Activated CD8-positive, alpha-beta memory T cell treated with anti-CD3 and anti-CD28 coated beads, Interleukin-2, amount 50 U/mL, for 48 hours (primary cell): ENCODE measurements around the gene REG4.
"Not testable (repeated sequence)": the region's sequence is repeated elsewhere in the genome, so short reads cannot be mapped to it uniquely, and the experiment has no call there.

Experiments
- DNase-seq: peaks from one replicate; pipeline ENCODE4 v3.0.0-alpha.2; 2020

The REG4 gene

GRCh38 chr1:119811387-119811786, at the start of gene REG4:
Gene REG4 (minus strand): TSS chr1:119811460. CDS start chr1:119808769, 2,691 bp downstream.
- no peak for DNase-seq

GRCh38 chr1:119859647-119860046, 48.4 kb upstream of the REG4 start:
- DNase-seq = no peak

GRCh38 chr1:119858556-119859214, 47.4 kb upstream of the REG4 start:
- DNase-seq = not testable (repeated sequence)

DNA sequence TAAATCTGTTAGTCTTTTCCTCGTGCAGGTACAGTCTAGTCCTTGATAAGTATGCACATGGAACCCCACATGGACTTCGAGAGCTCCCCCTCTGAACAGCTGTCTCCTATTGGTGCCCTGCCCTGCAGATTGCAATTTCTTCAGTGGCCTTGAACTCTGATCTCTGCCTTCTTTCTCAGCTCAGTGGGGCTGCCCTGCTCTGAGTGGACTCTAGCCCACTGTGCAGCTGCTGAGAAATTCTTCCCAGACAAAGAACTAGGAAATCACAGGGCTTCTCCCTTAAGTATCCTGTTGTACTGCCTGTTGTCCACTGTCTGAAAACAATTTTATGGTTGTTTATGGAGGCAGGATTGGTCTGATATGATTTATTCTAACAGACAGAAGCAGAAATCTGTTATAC, 46.9 kb upstream of the REG4 start:
- no peak for DNase-seq

DNA sequence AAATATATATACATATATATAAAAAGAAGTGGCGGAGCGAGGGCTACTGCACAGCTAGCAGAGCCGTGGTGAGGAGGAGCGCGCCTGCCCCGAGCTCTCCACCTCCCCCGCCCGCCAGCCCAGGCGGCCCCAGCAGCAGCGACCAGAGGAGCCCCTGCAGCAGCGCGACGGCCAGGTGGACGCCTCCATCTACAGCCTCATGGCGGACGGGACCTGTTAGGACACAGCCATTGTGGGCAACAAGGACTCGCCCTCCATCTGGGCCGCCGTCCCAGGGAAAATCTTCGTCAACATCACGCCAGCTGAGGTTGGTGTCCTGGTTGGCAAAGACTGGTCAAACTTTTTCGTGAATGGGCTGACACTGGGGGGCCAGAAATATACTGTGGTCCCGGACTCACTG, 41.9 kb upstream of the REG4 start:
- no peak for DNase-seq

- DNase-seq = not testable (repeated sequence)
Measured at GRCh38 chr1:119844206-119844605, 32.9 kb upstream of the REG4 start.

- DNase-seq = no peak
Measured at GRCh38 chr1:119841306-119841705, 30.0 kb upstream of the REG4 start.

- DNase-seq = no peak
Measured at GRCh38 chr1:119840745-119841144, 29.5 kb upstream of the REG4 start.

DNA sequence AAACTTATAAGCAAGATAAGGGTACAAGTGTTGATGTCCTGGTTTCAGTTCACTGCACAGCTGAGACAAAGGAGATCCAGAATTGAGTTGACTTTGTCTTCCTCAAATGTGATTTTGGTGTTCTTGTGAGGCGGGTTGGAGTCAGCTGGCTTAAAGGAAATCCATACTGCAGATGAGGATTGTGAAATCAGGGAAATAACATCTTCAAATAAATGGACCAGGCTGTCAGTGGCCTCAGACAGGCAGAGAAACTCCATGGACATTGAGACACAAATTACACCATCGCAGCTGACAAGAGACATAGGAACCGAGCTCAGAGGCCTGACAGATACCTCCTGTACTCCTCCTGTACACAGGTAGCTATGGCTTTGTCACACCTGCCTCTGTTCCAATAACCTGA, 27.0 kb upstream of the REG4 start:
- no peak for DNase-seq

GRCh38 chr1:119834990-119835389, 23.7 kb upstream of the REG4 start:
- DNase-seq = no peak

GRCh38 chr1:119831027-119831426, 19.8 kb upstream of the REG4 start:
- DNase-seq = no peak

DNA sequence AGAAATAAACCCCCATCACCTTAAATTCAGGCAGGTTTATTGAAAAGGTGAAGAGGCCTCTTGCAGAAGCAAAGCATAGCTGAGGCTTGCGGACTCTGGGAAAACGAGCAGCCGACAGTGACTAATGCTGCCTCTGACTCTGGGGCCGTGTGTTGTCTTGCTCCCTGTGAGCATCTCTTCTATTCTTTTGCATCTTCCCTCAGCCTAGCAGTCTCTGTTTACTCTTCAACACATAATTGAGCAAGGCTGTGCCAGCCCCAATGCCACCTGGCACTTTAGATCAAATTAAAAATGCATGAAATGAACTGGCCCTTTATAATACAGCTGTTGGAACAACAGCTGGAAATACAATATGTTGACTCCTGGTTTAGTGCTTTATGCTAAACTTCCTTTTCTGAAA, 18.4 kb upstream of the REG4 start:
- DNase-seq = no peak

DNA sequence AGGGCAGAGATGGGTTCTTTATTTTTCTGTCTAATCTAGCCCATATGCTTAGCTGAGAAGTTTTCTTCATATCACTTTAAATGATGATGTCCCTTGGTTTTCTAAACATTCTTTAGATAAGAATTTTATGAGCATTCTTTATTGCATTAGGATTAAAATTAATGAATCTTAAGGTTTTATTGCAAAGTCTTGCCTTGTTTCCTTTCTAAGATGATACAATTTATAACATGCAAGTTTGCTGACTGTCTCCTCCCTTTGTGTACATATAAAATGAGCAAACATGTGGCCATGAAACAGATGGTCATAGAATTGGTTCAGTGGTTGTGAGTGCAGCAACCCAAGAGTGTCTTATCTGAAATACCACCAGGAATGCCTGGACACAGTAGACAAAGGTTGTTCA, 17.7 kb upstream of the REG4 start:
- not testable (repeated sequence) for DNase-seq

DNA sequence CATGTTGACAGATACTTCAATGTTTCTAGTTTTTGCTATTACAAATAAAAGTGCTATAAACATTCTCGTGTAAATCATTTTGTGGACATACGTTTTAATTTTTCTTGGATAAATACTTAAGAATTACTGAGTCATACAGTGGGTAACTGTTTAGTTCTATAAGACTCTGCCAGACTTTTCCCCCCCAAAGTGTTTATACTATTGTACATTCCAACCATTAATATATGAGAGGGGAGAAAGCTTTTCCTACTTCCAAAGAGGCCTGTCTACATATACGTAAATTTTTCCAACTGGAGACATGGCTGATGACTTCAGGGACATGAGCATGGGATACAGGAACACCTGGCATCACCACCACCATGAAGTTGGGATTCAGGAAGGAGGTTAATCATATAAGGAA, 17.0 kb upstream of the REG4 start:
- DNase-seq = no peak

DNA sequence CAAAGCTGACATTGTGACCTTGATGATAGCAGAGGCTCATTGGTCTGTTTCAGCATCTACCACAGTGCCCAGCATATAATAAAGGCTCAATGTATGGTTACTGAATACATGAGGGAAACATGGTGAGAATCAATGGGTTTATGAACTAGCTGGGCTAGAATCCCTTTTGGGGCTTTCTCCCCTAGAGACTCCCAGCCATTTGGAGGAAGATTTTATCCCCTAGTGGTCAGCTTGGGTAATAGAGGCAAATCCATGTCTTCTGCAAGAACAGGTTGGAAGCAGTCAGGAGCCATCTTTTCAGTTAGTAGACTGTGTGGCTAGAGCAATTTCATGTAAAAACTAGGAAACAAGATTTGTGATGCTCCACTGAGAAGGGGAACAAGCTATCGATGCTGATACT, 15.8 kb upstream of the REG4 start:
- no peak for DNase-seq

DNA sequence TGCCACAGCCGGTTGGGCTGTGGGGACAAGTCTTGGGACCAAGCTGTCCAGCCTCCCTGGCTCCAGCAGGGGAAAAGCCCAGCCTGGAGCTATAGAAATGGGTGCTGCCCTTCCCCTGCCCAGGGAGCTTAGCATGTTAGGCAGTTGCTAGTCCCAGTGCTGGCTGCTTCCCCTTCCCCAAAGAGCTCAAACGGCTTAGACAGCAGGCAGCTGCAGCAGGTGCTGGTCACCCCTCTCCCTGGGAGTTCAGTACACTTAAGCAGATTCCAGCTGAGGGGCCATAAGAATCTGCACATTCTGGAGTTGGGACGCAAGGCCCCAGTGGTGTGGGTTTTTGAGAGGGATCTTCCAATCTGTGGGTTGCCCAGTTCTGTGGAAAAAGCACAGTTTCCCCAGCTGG, 11.1 kb upstream of the REG4 start:
- no peak for DNase-seq

- DNase-seq = no peak
Measured at GRCh38 chr1:119818181-119818580, 6.9 kb upstream of the REG4 start.

DNA sequence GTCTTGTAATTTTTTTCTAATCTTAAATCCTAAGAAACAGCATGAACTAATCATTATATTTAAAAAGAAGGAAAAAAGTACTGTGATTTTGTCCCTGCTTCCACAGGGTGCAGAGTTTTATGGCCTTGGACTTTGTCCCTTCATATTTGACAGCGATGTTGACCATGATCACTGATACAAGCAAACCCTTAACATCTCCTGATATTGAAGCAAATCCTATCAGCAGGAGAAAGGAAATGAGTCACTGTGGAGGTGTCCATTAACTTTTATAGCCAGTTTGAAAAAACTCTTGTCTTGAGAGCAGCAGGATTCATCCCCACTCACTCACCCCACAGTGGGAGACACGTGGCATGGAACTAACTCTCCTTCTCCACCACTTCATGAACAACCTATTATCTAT, 5.1 kb upstream of the REG4 start:
- DNase-seq = no peak

DNA sequence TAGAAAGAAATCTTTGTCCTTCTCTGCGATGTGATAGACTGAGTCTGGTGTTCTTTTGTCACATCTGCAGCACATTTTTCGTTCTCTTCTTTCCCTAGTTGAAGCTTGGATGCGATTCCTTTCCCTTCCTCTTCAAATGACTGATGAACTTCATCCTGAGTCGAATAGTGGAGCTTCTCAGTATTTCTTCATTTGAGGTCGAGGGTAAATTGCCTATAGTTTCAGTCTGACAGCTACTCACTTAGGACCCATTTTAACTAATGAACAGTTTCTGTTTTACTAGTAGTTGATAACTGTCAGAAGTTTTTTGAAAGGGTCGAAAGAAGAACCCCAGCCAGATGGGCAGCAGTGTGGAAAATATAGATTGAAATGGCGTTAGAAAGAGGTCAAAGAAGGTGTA, 4.7 kb upstream of the REG4 start:
- DNase-seq = no peak

DNA sequence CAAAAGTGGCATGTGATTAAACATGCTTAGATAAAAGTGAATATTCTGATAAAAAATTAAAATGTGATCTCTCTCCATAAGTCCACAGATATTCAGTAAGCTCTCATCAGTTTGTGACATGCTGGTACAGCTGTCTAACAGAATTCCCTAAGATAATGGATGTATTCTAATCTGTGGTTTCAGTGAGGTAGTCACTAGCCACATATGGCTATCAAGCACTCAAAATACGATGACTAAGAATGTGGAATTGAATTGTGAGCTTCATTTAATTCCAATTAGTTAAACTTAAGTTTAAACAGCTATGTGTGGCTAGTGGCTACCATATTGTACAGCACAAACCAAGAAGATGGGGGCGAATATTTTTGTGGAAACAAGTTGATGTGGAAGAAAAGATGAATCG, 4.1 kb upstream of the REG4 start:
- DNase-seq = no peak

DNA sequence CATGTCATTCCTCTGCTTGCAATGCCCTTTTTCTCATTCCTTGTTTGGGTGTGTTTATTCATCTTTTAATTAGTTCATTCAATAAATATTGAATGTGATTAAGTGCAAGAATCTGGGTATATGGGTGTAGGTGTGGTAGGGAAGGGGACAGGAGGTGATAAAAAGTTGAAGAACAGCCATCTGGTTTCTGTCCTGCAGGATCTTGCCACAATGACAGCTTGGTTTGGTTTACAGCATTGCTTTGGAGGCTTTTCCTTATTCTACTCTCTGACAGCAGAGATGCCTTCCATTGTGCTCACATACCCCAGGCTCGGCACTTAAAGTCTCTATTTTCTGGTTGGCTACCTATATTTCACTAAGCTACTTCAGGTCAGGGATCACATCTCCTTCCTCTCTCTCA, 3.0 kb upstream of the REG4 start:
- DNase-seq = no peak

DNA sequence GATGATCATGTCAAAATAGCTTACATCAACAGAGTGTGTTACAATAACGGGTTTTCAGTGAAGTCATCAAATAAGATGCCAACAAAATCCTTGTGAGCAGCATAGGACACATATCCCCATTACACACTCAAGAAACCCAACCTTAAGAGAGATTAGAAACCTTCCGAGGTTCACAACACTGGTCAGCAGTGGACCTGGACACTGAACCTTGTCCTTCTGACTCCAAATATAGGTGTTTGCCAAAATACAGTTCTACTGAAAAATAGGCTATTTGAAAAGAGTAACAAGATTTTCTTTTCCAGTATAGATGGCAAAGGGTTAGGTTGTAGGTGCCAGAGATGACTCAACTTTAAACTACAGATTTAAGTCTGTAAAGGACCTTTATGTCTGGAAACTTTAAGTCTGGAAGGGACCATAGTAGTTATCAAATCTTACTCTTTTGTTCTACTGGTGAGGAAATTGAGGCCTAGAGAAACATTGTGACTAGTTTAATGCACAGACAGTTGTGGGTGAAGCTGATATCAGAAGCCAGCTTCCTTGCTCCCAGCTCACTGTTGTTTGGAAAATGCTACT, 811 bp upstream of the REG4 start:
- DNase-seq = no peak

- peak; percentile 81 for DNase-seq
Measured at GRCh38 chr1:119808972-119809550, 2.2 kb downstream of the REG4 start.

GRCh38 chr1:119808491-119808890, 2.8 kb downstream of the REG4 start:
- DNase-seq = no peak

DNA sequence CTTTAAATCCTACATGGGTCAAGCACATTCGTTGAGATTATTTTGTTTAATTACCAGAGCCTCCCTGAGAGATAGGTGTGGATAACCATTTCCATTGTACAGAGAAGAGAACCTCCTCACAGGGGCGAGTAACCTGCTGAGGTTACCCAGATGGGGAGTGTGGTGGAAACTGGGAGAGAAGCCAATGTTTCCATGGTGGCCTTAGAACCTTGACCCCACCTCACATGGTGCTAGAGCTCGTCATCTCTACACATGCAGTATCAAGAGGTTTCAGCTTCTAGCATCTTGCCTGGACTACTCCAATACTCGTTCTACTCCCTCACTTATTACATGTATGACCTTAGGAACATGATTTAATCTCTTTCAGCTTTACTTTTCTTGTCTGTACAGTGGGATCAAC, 4.8 kb downstream of the REG4 start:
- DNase-seq = no peak
